Spleen (tissue), 7 donors: ENCODE data around the gene GDPD3.

Experiments used
- POLR2A ChIP-seq, 3 donors: fragments of 450-650 bp; IDR thresholded peaks; one replicate each; pipeline ENCODE4 v1.5.1; 2017; ENCODE audit warnings: antibody characterized with exemption in 3 of 3, mild to moderate bottlenecking in 1 of 3
- TF ChIP-seq, protein P1 (sequence below), 11 experiments: fragments of 200-600 bp in 7 of 11; fragments of 450-650 bp in 4 of 11; sonication (generic) in 4 of 11; IDR thresholded peaks in 8 of 11; conservative IDR thresholded peaks in 3 of 11; 1 replicate in 7 of 11; 2 replicates in 4 of 11; pipeline versions ENCODE4 v1.4.0 to v1.8.0; 2016 to 2021; ENCODE audit warnings: antibody characterized with exemption in 11 of 11, inconsistent platforms in 4 of 11, mild to moderate bottlenecking in 1 of 11
- donor health status: DM: no; HTN: no; CAD: no; lungs with moderate emphysema.
- donor health status: DM: no; HTN: no; CAD: no.
- donor health status: DM: no; HTN: no; CAD: no.

DNA sequence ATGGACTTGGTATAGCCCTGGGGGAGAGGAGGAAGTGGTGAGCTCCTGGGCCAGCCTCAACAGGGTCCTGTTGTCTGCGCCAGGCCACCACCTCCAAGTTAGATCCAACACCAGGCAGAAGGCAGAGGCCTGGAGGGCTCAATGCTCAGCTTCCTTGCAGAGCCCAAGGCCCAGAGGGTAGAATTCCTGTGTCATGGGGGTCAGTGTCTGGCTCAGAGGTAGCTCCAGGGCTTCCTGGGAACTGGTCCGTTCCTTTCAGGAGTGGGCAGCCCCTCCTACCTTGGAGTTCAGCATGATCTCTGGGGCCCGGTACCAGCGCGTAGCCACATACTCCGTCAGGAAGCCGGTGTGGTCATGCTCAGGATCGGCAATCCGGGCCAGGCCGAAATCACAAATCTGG lies 4.4 kb upstream of the GDPD3 start:
- TF ChIP-seq, protein P1, sequence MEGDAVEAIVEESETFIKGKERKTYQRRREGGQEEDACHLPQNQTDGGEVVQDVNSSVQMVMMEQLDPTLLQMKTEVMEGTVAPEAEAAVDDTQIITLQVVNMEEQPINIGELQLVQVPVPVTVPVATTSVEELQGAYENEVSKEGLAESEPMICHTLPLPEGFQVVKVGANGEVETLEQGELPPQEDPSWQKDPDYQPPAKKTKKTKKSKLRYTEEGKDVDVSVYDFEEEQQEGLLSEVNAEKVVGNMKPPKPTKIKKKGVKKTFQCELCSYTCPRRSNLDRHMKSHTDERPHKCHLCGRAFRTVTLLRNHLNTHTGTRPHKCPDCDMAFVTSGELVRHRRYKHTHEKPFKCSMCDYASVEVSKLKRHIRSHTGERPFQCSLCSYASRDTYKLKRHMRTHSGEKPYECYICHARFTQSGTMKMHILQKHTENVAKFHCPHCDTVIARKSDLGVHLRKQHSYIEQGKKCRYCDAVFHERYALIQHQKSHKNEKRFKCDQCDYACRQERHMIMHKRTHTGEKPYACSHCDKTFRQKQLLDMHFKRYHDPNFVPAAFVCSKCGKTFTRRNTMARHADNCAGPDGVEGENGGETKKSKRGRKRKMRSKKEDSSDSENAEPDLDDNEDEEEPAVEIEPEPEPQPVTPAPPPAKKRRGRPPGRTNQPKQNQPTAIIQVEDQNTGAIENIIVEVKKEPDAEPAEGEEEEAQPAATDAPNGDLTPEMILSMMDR (IDR thresholded peaks at IDR 0.05 in 8 of 11, conservative IDR thresholded peaks at IDR 0.05 in 3 of 11), result no peak
- no peak for TF ChIP-seq POLR2A (IDR thresholded peaks at IDR 0.05)
